Brain microvascular endothelial cell (primary cell): ENCODE results near the gene FREM2.
A peak's percentile ranks its signal among the peaks of the same experiment; 100 is the strongest.

Source experiments
- DNase-seq: peaks from one replicate; pipeline ENCODE4 v3.0.0-alpha.2; 2020
- H3K27ac ChIP-seq: fragments of 250-450 bp; sonication (Bioruptor Pico); 2 replicates; pipeline ENCODE4 v1.5.1; 2020; ENCODE audit warnings: mild to moderate bottlenecking, moderate library complexity
- H3K27me3 ChIP-seq: fragments of 250-450 bp; sonication (Bioruptor Pico); replicated peaks from 2 replicates; pipeline ENCODE4 v1.5.1; 2020; ENCODE audit warnings: mild to moderate bottlenecking
- H3K36me3 ChIP-seq: fragments of 250-450 bp; sonication (Bioruptor Pico); replicated peaks from 2 replicates; pipeline ENCODE4 v1.5.1; 2020; ENCODE audit warnings: mild to moderate bottlenecking
- H3K4me3 ChIP-seq: 2 replicates; pipeline ENCODE4 v1.5.1; 2011; ENCODE audit warnings: low read depth, mild to moderate bottlenecking, control low read depth, low read length, moderate library complexity
- in situ Hi-C: cut with HindIII; loops from 2 replicates; pipeline ENCODE4 v1.10.0; 2017; ENCODE audit warnings: low sequenced_read_pairs, low pct_ligation_motif_present
- TF ChIP-seq, protein P1 (sequence below): IDR thresholded peaks from 2 replicates; pipeline ENCODE4 v1.5.1; 2011; ENCODE audit warnings: low read depth, mild to moderate bottlenecking, moderate library complexity, low read length, control low read depth, inconsistent platforms; ENCODE audit errors: missing control alignments

Gene FREM2

DNA sequence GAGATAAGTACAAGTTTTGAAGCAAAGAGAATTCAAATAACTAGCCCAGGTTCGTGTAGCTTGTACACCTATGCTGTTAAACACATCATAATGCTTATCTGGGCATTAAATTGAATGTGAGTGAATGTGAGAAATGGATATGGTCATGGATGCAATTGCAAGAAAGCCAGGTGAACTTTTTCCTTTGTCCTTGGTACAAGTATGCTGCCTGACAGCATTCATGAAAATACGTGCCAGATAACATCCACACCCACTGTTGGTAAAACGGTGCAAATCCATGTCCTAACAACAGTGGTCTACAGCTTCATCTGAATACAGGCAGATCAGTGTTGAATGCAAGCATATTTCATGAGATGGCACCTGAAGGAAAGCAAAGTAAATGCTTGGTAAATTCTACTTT lies 181.5 kb downstream of the FREM2 start:
- Histone ChIP-seq H3K27ac (no peak overlapping the region), H3K36me3 (no peaks in the 10 kb centered on the region), H3K27me3 (no peaks in the 10 kb centered on the region), H3K4me3 (no peak overlapping the region)
- TF ChIP-seq, protein P1, sequence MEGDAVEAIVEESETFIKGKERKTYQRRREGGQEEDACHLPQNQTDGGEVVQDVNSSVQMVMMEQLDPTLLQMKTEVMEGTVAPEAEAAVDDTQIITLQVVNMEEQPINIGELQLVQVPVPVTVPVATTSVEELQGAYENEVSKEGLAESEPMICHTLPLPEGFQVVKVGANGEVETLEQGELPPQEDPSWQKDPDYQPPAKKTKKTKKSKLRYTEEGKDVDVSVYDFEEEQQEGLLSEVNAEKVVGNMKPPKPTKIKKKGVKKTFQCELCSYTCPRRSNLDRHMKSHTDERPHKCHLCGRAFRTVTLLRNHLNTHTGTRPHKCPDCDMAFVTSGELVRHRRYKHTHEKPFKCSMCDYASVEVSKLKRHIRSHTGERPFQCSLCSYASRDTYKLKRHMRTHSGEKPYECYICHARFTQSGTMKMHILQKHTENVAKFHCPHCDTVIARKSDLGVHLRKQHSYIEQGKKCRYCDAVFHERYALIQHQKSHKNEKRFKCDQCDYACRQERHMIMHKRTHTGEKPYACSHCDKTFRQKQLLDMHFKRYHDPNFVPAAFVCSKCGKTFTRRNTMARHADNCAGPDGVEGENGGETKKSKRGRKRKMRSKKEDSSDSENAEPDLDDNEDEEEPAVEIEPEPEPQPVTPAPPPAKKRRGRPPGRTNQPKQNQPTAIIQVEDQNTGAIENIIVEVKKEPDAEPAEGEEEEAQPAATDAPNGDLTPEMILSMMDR, result no peak
- in situ Hi-C loops, result no loop called here
- DNase-seq, result no peak

DNA sequence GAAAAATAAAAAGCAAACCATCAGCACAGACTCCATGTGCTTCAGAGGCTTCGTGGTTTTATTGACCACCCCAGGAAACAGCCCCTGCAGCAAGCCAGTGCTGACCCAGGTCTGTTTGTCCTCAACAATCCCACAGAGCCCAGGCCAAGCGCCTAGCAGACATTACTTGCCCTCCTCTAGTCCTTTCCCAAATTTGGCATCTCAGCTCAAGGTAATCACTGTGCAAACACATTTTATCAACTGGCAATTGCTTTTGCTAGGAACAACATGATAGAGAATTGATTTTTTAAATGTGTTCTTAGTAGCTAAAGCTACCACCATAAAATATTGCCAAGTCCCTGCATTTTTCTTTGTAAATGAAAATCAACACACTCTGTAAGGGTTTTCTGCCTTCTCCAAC lies 182.0 kb downstream of the FREM2 start:
- Histone ChIP-seq H3K4me3 (no peak overlapping the region), H3K36me3 (no peaks in the 10 kb centered on the region), H3K27me3 (no peaks in the 10 kb centered on the region), H3K27ac (no peak overlapping the region)
- no peak for DNase-seq
- in situ Hi-C loops, result no loop called here
- TF ChIP-seq, protein P1, result no peak

DNA sequence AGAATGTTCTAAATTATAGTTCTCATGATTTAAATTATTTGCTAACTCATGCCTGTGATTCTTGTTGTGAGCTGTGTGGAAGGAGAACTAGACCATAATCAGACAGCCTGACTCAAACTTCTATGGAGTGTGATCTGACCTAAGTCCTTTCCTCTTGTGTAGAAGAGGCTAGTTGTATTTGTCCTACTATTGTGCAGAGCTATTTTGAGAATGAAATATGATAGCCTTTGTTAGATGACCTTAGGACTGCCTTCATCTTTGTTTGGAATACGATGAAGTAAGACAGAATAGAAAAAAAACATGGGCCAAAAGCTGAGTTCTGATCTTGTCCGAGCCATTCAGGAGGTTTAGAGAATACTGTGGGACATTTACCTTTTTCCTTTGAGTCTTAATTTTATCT lies 184.4 kb downstream of the FREM2 start:
- Histone ChIP-seq H3K4me3 (no peak overlapping the region), H3K27me3 (no peaks in the 10 kb centered on the region), H3K27ac (no peak overlapping the region), H3K36me3 (no peaks in the 10 kb centered on the region)
- TF ChIP-seq, protein P1, result no peak
- DNase-seq, result no peak
- in situ Hi-C loops, result no loop called here

DNA sequence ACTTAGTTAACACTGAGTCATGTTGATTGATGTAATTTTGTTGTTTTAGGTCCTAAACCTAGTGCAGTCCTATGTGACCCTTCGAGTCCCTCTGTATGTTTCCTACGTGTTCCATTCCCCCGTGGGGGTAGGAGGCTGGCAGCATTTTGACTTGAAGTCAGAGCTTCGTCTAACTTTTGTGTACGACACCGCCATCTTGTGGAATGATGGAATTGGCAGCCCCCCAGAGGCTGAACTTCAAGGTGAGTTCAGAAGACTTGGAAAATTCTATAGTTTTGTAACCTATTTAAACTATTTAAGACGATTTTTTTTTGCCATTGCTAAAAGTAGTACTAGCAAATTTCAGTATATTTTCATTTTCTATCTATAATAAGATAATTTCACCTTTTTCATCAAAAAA lies 185.8 kb downstream of the FREM2 start:
- no peaks in the 10 kb centered on the region for H3K36me3 ChIP-seq
- TF ChIP-seq, protein P1, result peak; percentile 83
- no peaks in the 10 kb centered on the region for H3K27me3 ChIP-seq
- in situ Hi-C loops, result no loop called here
- no peak for DNase-seq
- no peak overlapping the region for H3K27ac ChIP-seq
- no peak overlapping the region for H3K4me3 ChIP-seq

DNA sequence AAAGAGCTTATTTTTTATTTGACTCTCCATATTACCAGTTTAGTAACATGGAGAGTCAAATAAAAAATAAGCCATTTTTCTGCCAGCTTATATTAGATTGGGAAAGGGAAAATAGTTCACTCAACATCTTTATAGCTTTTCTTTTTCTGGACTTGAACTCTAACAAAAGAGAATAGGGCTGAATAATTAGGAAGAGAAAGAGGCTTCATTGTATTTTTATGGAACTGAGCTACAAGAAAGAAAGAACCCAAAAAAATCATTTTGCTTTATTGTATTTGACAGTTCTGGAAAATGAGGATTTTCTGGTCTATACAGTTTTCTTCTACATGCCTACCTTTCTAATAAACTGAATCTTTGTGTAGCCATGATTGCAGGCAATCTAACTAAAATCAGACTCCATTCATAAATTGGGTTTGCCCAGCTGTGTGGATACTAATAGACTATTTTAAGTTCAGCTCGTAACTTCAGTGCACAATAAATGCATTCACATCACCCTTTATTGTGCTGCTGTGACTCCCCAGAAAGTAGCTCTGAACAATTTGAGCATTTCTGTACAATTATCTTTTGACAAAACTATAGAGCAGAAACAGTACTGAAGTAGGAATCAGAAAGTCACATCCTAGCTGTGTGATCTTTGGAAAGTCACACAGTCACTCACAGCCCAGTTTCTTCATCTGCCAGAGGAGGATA lies 188.5 kb downstream of the FREM2 start:
- Histone ChIP-seq H3K27me3 (no peaks in the 10 kb centered on the region), H3K36me3 (no peaks in the 10 kb centered on the region), H3K27ac (no peak overlapping the region), H3K4me3 (no peak overlapping the region)
- no peak for DNase-seq
- in situ Hi-C loops, result no loop called here
- TF ChIP-seq, protein P1, result no peak

DNA sequence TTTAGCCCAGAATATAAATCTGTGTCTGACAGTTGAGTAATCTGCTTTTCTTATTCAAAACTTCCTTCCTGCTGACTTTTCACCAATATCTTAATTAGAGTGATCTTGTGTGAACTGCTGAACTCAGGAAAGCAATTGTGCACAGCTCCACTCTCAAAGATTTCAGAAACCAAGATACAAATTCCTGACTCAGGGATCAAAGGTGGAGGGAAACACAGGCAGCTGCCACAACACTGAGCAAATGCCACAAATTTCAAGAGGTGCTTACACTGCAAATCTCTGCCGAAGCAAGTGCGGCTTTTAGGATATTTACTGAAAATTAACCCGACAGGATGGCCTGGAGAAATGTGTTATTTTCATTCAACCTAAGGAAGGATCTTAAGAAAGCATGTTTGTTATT lies 192.4 kb downstream of the FREM2 start:
- in situ Hi-C loops, result no loop called here
- no peaks in the 10 kb centered on the region for H3K27me3 ChIP-seq
- H3K27ac ChIP-seq, result no peak overlapping the region
- TF ChIP-seq, protein P1, result no peak
- no peaks in the 10 kb centered on the region for H3K36me3 ChIP-seq
- no peak overlapping the region for H3K4me3 ChIP-seq
- DNase-seq, result peak; percentile 55
